GM18499 (cell line): Measurements from ENCODE around the gene TMEM125.

Source experiments
- ATAC-seq: cut with Tn5 transposase; IDR thresholded peaks from one replicate; pipeline ENCODE4 v1.9.1; 2021; ENCODE audit warnings: moderate number of reproducible peaks; ENCODE audit not compliant: insufficient read depth, unreplicated experiment

TMEM125 gene

DNA sequence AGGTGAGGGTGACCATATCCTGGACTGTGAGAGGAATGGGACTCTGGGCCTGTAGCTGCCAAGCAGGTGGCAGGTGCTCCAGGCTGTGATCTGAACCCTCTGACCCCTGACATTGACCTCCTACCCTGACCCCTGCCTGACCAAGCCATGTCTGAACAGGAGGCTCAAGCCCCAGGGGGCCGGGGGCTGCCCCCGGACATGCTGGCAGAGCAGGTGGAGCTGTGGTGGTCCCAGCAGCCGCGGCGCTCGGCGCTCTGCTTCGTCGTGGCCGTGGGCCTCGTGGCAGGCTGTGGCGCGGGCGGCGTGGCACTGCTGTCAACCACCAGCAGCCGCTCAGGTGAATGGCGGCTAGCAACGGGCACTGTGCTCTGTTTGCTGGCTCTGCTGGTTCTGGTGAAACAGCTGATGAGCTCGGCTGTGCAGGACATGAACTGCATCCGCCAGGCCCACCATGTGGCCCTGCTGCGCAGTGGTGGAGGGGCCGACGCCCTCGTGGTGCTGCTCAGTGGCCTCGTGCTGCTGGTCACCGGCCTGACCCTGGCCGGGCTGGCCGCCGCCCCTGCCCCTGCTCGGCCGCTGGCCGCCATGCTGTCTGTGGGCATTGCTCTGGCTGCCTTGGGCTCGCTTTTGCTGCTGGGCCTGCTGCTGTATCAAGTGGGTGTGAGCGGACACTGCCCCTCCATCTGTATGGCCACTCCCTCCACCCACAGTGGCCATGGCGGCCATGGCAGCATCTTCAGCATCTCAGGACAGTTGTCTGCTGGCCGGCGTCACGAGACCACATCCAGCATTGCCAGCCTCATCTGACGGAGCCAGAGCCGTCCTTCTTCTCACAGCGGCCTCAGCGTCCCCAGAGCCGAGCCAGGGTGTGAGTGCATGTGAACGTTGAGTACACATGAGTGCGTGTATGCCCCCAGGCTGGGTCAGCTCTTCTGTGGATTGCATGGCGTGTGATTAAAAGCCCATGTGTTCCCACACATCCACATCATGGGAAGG lies 3.1 kb downstream of the TMEM125 start:
- ATAC-seq = no peak

DNA sequence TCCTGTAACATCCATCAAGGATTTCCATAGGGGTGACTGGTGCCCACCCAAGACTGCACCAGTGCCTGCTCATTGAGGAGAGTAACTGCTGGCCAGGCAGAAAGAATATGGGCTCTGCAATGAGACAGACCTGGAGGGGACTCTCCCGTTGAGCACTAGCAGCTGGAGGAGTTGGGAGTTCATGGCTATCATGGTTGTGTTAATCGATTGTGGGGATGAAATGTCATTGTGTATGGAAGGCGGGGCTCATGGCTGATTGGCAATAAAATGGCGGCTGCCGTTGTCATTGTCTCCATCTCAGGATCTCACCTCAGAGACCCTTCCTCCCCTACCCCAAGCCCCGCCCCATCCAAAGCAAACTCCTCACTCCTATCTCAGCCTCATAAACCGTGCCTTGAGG lies 3.9 kb downstream of the TMEM125 start:
- ATAC-seq = no peak

DNA sequence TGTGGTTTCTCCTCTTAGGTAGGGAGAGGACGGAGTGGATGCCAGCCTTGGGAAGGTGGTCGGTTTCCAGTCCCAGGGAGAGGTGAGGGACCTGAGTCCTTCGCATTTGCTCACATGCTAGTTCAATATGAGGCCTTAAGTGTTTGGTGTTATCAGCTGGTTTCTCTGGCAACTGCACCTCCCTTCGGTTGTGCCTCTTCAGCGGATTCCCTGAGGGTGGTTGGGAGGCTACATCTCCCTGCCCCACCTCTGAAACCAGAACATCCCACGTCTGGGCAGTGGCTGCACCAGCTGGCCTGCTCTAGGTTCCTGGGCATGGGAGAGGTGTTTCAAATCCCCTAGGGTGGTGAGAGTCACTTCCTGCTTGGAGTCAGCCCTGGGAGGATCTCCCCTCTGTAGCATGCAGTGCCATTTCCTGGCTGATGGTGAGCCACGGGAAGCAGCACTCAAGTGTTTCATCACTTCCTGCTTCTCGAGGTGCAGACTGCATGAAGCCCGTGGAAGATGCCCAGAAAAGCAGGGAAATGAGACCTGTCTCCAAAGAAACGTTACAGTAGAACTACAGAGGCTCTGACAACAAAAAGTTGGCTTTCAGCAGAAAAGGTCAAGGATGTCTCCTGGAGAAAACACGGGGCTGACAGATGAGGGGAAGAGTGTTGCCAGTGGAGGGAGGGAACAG lies 4.5 kb downstream of the TMEM125 start:
- ATAC-seq = no peak

DNA sequence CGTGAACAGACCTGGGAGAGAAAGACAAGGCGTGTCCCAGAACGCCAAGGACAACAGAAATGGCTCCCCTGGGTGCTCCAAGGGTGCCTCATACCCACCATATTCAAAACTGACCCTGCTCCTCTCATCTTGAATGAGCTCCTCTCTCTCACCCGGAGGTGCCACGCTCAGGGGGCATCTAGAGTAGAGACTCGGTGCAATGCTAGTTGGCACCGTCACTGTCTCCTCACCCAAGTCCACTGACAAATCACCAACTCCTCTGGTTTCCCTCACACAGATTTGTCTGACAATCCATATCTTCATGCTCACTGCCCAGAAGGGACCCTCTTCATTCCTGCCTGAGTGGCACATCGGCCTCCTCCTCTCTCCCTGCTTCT lies 5.0 kb downstream of the TMEM125 start:
- ATAC-seq = no peak

DNA sequence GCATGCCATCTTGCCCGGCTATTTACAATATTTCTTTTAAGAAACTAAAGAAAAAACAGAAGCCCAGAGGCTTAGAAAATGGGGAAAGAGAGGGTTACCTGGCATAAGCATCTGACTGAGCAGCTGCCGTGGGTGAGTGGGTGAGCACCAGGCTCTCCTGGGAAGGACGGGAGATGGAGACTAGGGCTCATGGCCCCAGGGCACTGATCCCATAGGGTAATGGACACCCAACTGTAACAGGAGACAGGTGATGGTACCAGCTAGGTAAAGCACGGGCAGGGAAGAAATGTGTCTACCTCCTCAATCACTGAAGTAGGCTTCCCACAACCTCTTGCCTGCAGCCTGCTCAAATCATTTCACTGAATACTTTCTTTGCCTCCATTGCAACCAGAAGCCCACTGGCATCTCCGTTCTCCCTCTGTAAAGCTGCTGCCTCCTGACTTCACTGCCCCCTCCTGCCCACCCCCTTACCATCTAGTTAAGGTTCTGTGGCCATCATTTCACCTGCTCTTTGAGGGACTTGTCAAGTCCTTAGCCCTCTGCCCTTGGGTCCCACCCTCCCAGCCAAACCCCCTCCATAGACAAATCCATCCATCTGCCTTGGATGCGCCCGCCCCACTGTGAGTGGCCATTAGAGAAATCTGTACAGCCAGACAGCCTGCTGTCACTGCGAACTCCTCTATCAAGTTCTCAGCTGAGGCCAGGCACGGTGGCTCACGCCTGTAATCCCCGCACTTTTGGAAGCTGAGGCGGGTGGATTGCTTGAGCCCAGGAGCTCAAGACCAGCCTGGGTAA lies 6.2 kb downstream of the TMEM125 start:
- no peak for ATAC-seq

DNA sequence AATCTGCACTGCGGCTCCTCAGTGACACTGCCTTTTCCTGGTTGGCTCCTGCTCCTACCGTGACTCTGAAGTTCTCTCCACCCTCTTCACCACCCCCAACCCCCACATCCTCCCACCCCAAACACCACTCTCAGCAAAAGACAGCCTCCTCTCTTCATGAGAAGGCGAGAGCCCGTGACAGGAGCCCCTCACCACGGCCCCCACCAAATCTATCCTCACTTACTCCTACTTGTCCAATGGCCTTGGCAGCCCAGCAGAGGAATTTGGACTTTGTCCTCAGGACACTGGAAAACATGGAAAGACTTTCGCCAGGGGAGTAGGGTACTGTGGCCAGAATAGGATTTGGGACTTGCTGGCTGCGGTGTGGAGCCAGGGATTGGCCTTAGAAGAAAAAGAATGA lies 6.9 kb downstream of the TMEM125 start:
- ATAC-seq = no peak

DNA sequence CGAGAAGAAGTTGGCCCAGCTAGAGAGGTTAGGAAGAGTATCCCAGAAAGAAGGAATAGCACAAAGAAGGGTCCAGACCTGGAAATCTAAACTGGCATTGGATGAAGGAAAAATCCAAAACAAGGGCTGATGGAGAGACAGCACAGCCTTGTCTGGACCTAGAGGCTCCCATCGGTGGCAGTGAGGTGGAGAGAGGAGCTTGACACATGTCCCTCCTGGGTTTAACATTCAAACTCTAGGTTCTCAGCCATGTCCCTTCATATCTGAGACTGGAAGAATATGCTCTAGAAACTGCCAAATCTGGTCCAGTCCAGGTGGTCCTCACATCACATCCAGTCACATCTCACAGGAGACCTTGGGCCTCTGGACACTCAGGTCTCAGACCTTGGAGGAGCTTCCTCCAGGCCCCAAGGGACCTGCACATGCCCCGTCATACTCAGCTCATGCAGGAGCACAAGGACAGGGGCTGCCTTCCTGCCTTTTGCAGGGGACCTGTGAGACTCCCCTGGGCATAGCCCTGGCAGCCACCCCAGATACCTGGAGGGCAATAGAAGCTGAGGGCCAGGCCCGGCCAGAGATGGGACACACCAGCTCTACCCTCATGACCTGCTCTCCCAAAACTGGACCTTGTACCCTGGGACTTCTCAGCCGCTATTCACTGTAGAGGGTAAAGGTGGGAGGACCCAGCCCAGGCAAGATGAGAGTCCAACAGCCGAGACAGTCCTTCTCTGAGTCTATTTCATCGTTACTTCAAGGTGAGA lies 7.5 kb downstream of the TMEM125 start:
- no peak for ATAC-seq

DNA sequence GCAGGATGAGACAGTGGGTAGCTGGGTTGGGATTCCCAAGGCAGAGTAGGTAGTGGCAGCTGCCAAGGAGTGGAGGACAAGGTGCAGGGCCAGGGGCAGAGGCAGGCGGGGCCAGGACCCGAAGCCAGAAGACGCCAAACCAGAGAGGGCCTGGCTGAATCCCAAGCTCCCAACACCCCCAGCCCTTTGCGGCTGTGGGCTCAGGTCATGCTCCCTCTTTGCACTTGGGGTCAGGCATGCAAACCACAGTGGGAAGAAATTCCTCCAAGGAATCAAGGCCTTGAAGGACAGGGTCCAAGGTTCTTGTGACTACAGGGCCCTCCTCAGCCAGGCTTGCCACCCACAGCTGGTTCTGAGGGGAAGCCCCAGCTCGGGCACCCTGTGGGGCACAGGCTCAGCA lies 9.4 kb downstream of the TMEM125 start:
- ATAC-seq = no peak

DNA sequence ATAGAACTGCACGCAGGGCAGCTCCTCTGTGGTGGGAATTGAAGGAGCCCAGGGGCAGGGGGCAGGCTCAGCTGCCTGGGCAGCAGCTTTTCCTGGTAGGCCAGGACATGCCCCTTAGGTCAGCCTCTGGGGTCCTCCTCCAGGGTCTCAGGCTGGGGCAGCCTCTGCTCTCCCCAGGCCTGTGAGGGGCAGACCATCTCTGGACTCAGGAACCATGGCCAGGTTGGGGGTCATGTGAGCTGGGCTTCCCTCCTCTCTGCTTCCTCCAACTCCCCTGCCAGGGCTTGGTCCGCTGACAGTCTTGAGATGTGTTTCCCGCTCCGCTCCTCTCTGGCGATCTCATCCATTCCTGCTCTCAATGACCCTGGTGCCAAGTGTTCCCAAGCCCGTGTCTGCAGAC lies 9.9 kb downstream of the TMEM125 start:
- ATAC-seq = no peak

DNA sequence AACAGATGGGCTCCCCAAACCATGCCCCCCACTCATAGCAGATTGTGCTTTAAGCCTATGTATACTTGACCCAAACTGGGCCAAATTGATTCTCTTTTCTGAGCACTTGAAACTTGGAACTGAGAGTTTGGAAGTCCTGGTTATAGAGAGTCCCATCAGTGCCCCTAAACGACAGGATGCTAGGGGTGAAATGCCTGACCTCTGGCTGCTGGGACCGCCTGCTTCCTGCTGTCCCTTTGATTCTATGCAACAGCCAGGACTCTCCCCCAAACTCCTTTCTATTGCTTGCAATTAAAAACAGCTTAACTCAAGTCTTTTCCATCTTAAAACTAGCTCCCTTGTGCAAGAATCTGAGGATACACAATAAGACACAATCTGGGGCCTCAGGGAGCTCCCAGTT lies 10.9 kb downstream of the TMEM125 start:
- no peak for ATAC-seq

DNA sequence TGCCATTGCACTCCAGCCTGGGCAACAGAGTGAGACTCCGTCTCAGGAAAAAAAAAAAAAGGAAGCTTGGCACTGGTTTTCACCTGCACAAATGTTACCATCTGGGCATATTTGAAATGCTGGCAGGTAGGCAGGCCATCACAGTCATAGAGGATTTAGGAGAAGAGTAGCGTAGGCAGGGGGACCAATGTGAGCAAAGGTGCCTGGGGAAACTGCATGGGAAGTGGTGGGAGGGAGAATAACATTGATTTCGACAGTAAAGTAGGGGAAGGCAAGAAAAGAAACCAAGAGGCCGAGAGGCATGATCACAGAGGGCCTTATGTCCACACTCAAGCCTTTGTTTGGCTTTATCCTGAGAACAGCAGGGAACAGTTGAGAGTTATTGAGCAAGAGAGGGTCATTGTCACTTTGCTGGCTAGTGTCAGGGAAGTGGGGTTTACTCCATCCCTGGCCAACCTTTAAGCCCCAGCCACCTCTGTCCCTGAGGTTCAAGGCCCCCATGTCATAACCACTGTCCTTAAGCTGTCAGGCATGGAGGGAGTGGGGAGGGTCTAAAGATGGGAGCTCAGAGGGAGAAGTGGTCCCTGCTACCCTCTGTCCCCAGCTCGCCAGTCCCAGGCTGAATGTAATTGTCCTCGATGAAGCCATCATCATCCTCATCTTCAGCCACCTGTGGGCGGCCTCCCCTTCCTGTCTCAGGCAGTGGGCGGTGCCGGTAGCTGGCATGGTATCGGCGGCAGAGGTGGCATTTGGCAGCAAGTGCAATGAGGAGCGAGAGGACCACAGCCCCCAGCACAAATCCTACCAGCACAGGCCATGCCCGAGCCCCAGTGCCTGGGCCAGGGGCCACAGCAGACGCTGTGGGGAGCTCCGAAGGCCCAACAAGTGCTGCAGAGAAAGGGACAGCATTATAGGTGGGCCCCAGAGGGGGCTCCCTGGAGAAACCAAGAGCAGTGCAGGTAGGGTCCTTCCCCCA lies 12.7 kb downstream of the TMEM125 start:
- ATAC-seq = no peak

DNA sequence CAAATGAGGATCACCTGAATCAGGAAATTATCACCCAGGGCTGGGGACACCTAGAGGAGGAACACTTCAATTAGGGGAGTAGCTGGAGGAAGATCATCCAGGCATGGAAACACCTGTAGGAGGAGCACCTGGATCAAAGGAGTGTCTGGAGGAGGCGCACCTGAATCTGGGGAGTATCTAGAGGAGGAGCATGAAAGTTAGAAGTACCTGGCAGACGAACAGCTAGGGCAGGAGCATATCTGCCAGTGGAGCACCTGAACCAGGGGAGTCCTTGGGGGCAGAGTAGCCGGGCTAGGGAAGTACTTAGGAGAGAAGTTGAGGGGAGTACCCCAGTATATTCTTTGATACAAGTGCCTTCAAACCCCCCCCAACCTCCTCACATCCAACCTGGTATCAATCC lies 14.3 kb downstream of the TMEM125 start:
- ATAC-seq = no peak

DNA sequence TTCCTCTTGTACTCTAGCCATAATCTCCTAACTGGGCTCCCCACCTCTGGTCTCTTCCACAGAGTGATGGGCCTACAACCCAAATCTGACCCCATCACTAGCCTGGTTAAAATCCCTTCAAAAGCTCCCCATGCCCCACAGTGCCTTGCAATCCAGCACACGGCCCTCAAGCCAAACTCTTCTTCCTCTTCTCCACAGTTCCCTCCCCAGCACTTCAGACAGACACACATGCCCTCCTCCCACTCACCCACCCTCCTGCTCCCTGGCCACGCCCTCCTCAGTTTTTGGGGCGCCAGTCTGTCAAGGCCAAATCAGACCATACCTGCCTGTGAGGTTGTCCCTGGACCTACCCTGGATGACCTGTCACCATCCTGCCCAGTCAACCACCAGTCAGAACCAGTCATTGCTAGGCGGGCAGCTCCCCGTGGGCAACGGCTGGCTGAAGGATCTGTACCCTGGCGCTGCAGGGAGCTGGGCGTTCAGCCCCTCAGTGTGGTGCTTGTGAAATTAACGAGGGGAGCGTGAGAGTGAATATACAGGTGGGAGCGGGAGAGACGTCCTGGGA lies 14.8 kb downstream of the TMEM125 start:
- no peak for ATAC-seq

DNA sequence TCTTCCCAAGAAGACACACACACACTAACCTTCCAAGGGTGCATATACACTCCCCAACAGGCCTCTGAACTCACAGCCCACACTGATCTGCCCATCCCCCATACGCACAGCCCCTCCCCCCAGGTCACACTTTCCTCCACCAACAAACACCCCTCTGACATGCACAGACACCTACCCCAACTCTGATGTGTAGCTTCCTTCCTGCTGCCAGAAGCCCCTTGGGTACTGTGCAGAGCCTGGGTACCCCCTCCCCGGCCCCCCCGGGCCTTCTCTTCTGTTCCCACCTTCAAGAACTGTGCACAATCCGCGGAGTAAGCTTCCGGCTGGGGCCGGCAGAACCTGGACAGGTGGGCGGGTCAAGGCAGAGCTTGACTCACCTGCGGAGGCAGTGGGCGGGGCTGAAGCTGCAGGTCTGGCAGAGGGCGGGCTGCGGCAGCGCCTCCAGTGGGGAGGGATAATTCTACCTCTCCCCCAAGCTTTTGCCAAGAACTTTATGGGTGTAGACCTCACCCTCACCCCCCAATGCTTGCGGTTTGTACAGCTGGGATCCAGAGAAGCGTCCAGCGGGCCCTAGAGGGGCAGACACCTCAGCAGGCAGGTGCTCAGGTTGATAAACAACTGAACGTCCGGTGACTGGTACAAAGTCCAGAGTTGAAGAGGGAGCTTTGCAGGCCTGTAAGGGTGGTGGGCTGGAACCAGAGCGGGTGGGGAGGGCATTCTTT lies 15.6 kb downstream of the TMEM125 start, which contains the start of gene C1orf210:
TSS of gene C1orf210 (minus strand) at position 313 of the 722 bp plus-strand sequence. CDS start 2,311 bp downstream, outside the sequence.
- no peak for ATAC-seq

DNA sequence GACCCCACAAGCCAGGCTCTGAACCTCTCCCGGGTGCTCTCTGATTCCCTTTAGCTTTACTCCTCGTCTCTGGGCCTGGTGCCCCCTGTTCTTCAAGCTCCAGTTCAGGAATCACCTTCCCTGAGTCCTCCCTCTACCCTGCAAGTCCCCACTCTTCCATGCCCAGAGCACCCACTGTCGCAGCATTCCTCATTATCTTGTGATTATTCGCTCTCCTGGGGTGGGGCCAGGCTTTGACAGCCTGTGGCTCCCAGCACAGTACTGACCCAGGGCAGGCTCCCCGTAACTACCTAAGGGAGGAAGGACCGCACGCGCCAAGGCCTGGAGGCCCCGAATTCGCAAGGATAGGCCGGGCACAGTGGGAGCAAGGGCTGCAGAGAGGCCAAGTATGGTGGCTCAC lies 16.3 kb downstream of the TMEM125 start:
- no peak for ATAC-seq

DNA sequence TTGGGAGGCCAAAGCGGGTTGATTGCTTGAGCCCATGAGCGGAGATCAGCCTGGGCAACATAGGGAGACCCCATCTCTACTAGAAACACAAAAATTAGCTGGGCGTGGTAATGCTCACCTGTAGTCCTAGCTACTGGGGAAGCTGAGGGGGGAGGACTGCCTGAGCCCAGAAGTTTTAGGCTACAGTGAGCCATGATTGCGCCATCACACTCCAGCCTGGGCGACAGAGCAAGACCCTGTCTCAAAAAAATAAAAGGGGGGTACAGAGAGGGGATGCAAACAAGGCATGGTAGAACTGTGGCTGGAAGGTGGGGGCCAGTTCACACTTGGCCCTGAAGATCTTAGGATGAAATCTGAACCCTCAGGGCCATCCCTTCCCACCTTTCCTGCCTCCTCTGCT lies 16.8 kb downstream of the TMEM125 start:
- no peak for ATAC-seq

DNA sequence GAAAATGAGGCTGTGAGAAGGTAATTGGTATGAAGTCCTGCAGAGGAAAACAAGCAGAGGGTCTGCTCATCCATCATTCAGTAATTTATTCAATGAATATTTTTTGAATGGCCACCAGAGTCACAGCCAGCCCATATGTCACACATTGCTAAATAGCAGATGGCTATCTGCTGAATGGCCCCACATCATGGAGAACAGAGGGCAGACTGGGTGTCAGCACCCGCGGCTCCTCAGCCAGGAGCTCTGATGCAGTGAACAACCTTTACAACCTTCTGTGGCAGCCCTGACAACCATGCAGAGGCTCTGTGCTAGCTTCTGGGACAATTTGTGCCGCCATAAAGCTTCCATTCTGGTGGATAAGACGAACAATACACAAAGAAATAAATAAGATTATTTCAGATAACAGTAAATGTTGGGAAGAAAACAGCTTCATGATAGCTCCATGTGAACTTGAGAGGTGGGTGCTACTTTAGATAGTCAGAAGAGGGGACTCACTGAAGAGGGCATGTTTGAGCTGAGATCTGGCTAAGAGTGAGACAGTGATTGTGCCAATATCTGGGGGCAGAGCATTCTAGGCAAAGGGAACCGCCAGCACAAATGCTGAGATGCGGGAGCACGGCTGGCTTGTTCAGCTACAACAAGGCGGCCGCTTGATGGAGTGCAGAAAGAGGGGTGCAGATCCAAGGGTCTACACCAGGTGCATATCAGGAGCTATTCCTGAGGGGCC lies 18.4 kb downstream of the TMEM125 start:
- ATAC-seq = no peak
